NCI-H187 treated with DMSO at 0.1 percent for 48 hours (cell line): ENCODE measurements around the gene ZWILCH.
"Not testable (repeated sequence)": the region's sequence is repeated elsewhere in the genome, so short reads cannot be mapped to it uniquely, and the experiment has no call there.

ENCODE experiments used
- DNase-seq: peaks from one replicate; lab custom pipeline; 2025; lab: John Stamatoyannopoulos, UW

Gene ZWILCH

GRCh38 chr15:66504563-66505429 lies at the start of gene ZWILCH, which contains the start of gene RPL4:
Gene ZWILCH (plus strand): TSS chr15:66505326. CDS start chr15:66505339, 13 bp downstream.
Gene RPL4 (minus strand): TSS chr15:66504855. CDS start chr15:66504790, 65 bp downstream.
- DNase-seq = no peak

GRCh38 chr15:66456211-66456610 lies 48.9 kb upstream of the ZWILCH start:
- DNase-seq = no peak

- no peak for DNase-seq
Measured at GRCh38 chr15:66459818-66460615, 45.1 kb upstream of the ZWILCH start.

- not testable (repeated sequence) for DNase-seq
Measured at GRCh38 chr15:66461294-66461693, 43.8 kb upstream of the ZWILCH start.

- no peak for DNase-seq
Measured at GRCh38 chr15:66461917-66462316, 43.2 kb upstream of the ZWILCH start.

GRCh38 chr15:66462627-66463026 lies 42.5 kb upstream of the ZWILCH start:
- DNase-seq = no peak

- DNase-seq = not testable (repeated sequence)
Measured at GRCh38 chr15:66465294-66465693, 39.8 kb upstream of the ZWILCH start.

- DNase-seq = not testable (repeated sequence)
Measured at GRCh38 chr15:66467162-66468040, 37.7 kb upstream of the ZWILCH start.

- not testable (repeated sequence) for DNase-seq
Measured at GRCh38 chr15:66470825-66471224, 34.3 kb upstream of the ZWILCH start.

- no peak for DNase-seq
Measured at GRCh38 chr15:66472176-66472999, 32.7 kb upstream of the ZWILCH start.

- DNase-seq = no peak
Measured at GRCh38 chr15:66474135-66474534, 31.0 kb upstream of the ZWILCH start.

- no peak for DNase-seq
Measured at GRCh38 chr15:66474963-66475362, 30.2 kb upstream of the ZWILCH start.

- no peak for DNase-seq
Measured at GRCh38 chr15:66476535-66476934, 28.6 kb upstream of the ZWILCH start.

GRCh38 chr15:66477011-66477410 lies 28.1 kb upstream of the ZWILCH start:
- no peak for DNase-seq

GRCh38 chr15:66480267-66480666 lies 24.9 kb upstream of the ZWILCH start:
- DNase-seq = no peak

- no peak for DNase-seq
Measured at GRCh38 chr15:66481107-66481856, 23.8 kb upstream of the ZWILCH start.

- DNase-seq = no peak
Measured at GRCh38 chr15:66482539-66482938, 22.6 kb upstream of the ZWILCH start.

GRCh38 chr15:66483131-66483566 lies 22.0 kb upstream of the ZWILCH start:
- DNase-seq = no peak

- DNase-seq = no peak
Measured at GRCh38 chr15:66484539-66485112, 20.5 kb upstream of the ZWILCH start.

GRCh38 chr15:66486887-66487286 lies 18.2 kb upstream of the ZWILCH start:
- DNase-seq = no peak
